KMS-11 (cell line): ENCODE data around the gene ADAMTS17.

Source experiments
- H2AFZ ChIP-seq: fragments of 200-600 bp; sonication (generic); 2 replicates; pipeline ENCODE4 v1.6.1; 2016; ENCODE audit warnings: antibody characterized with exemption, mixed run types, low read depth
- H3K27ac ChIP-seq: fragments of 200-600 bp; sonication (generic); 2 replicates; pipeline ENCODE4 v1.6.1; 2016; ENCODE audit warnings: mild to moderate bottlenecking, mixed run types
- H3K27me3 ChIP-seq: fragments of 200-600 bp; sonication (generic); 2 replicates; pipeline ENCODE4 v1.6.1; 2017; ENCODE audit warnings: mild to moderate bottlenecking, low read depth, mixed run types, moderate library complexity; ENCODE audit not compliant: insufficient read depth
- H3K36me3 ChIP-seq: fragments of 200-600 bp; sonication (generic); 2 replicates; pipeline ENCODE4 v1.6.1; 2017; ENCODE audit warnings: mild to moderate bottlenecking, mixed run types; ENCODE audit not compliant: insufficient read depth
- H3K4me1 ChIP-seq: fragments of 200-600 bp; sonication (generic); 2 replicates; pipeline ENCODE4 v1.6.1; 2016; ENCODE audit warnings: mild to moderate bottlenecking, low read depth, mixed run types; ENCODE audit not compliant: poor library complexity, severe bottlenecking
- H3K4me2 ChIP-seq: fragments of 200-600 bp; sonication (generic); 2 replicates; pipeline ENCODE4 v1.7.0; 2016; ENCODE audit warnings: mild to moderate bottlenecking, mixed run types
- H3K4me3 ChIP-seq: fragments of 200-600 bp; sonication (generic); IDR thresholded peaks from 2 replicates; pipeline ENCODE4 v1.6.1; 2017; ENCODE audit warnings: low read depth, low read length, mixed read lengths; ENCODE audit not compliant: insufficient read depth
- H3K79me2 ChIP-seq: fragments of 200-600 bp; sonication (generic); 2 replicates; pipeline ENCODE4 v1.6.1; 2016; ENCODE audit warnings: low read depth, mixed run types; ENCODE audit not compliant: insufficient read depth
- H3K9ac ChIP-seq: fragments of 200-600 bp; sonication (generic); 2 replicates; pipeline ENCODE4 v1.6.1; 2016; ENCODE audit warnings: mild to moderate bottlenecking, mixed run types
- H4K20me1 ChIP-seq: fragments of 200-600 bp; sonication (generic); 2 replicates; pipeline ENCODE4 v1.6.1; 2016; ENCODE audit warnings: mild to moderate bottlenecking, mixed run types; ENCODE audit not compliant: insufficient read depth
- TF ChIP-seq, protein P1 (sequence below): fragments of 200-600 bp; sonication (generic); conservative IDR thresholded peaks from 2 replicates; pipeline ENCODE4 v1.6.1; 2017; ENCODE audit warnings: low read depth, mild to moderate bottlenecking, antibody characterized with exemption, low read length, moderate library complexity, mixed read lengths

The ADAMTS17 gene

DNA sequence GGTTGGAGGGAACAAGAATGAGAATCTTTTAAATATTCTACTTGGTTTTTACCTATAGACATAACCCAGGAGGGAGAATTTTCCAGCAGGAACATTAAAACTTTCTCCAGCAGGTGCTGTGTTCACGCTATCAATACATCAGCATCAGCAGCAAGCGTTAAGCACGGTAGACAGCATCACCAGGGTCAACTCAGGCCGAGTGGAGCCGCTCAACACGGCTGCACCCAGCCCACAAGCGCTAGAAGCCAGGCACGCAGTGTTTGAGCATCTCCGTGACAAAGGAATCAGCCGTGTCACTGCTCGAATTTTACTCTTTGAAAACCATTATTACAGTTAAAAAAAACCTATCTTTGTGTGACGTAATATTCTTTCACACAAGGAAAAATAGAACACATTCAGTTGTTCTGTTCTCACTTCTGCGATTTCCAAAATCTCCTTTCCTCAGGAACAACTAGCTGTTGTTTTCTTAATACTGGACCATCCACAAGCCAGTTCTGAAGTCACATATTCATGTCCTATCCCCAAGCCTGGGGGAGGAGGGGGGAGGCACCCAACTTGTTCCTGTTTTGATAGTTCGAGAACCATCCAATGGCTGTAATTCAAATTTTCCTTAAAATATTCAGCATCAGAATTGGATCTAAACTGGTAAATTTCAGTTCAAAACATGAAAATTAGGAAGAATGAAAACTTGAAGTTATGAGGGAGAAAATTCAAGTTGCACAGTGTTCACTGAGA is 77.9 kb downstream of the ADAMTS17 start:
- Histone ChIP-seq H4K20me1 (no peaks in the 10 kb centered on the region), H3K79me2 (no peaks in the 10 kb centered on the region), H3K4me3 (no peak overlapping the region), H3K4me1 (no peaks in the 10 kb centered on the region), H2AFZ (no peak overlapping the region), H3K36me3 (no peaks in the 10 kb centered on the region), H3K27ac (no peak overlapping the region), H3K9ac (no peak overlapping the region), H3K4me2 (no peak overlapping the region), H3K27me3 (no peaks in the 10 kb centered on the region)
- TF ChIP-seq, protein P1, sequence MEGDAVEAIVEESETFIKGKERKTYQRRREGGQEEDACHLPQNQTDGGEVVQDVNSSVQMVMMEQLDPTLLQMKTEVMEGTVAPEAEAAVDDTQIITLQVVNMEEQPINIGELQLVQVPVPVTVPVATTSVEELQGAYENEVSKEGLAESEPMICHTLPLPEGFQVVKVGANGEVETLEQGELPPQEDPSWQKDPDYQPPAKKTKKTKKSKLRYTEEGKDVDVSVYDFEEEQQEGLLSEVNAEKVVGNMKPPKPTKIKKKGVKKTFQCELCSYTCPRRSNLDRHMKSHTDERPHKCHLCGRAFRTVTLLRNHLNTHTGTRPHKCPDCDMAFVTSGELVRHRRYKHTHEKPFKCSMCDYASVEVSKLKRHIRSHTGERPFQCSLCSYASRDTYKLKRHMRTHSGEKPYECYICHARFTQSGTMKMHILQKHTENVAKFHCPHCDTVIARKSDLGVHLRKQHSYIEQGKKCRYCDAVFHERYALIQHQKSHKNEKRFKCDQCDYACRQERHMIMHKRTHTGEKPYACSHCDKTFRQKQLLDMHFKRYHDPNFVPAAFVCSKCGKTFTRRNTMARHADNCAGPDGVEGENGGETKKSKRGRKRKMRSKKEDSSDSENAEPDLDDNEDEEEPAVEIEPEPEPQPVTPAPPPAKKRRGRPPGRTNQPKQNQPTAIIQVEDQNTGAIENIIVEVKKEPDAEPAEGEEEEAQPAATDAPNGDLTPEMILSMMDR = no peak

DNA sequence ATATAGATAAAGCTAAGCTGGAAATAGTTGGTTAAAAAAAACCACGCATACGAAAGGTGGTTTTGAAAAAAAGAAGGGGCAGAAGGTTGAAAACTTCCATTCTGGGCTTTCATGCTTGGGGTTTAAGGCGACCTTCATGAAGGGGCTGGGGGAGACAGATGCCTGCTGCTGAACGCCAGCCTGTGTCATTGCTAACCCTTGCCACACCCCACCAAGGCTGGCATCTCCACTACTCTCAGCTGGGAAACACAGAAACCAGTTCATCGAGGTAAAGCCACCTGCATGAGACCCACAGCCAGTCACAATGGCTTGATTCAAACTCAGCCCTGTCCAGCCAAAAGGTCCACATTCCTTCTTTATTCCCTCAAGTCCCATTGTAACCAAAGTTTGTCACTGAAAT is 78.7 kb downstream of the ADAMTS17 start:
- H3K9ac ChIP-seq = no peak overlapping the region
- no peaks in the 10 kb centered on the region for H3K27me3 ChIP-seq
- H4K20me1 ChIP-seq = no peaks in the 10 kb centered on the region
- no peak overlapping the region for H3K27ac ChIP-seq
- no peaks in the 10 kb centered on the region for H3K36me3 ChIP-seq
- TF ChIP-seq, protein P1 = no peak
- H3K4me1 ChIP-seq = no peaks in the 10 kb centered on the region
- H3K4me3 ChIP-seq = no peak overlapping the region
- H3K79me2 ChIP-seq = no peaks in the 10 kb centered on the region
- H2AFZ ChIP-seq = no peak overlapping the region
- no peak overlapping the region for H3K4me2 ChIP-seq

DNA sequence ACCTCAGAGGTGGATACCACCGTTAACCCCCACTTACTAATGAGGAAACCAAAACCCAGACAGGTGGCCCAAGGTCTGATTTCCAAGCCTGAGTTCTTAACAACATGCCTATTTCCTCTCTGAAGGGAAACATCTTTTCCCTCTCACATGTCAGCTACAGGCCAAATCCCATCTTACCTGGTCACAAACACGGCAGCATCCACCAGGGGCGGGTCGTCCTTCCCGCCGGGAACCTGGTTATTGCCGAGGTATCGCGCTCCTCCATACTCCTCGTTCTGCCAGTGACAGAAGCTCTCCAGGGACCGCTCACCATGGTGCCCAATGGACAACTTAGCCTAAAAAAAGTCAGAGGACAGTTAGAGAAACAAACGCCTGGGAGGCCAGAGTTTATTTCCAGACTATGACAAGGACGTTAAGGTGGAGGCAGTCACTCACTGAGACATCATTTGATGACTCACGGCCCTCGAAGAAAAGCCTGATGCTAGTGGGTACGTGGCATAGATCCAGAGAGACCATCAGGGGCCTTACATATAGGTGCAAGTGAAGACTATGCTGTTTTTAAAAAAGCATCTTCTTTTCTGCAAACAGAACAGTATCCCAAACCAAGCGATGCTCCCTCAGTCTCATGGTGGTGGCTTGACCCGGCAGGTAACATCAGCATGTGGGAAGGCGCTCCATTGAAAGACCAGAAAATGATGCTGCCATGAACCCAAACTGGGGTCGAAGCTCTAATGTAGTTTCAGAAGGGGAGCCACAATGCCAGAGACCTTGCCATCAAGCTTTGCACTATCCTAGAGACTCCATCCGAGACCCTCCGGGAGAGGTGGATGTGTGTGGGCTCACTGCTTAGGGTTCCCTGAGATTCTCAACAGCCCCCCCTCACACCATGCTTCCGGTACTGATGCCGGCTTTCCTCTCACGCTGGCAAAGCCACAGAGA is 80.2 kb downstream of the ADAMTS17 start:
- H3K4me2 ChIP-seq = no peak overlapping the region
- no peaks in the 10 kb centered on the region for H3K36me3 ChIP-seq
- no peaks in the 10 kb centered on the region for H4K20me1 ChIP-seq
- H3K9ac ChIP-seq = no peak overlapping the region
- H3K4me1 ChIP-seq = no peaks in the 10 kb centered on the region
- H2AFZ ChIP-seq = no peak overlapping the region
- no peak overlapping the region for H3K27ac ChIP-seq
- no peak overlapping the region for H3K4me3 ChIP-seq
- H3K79me2 ChIP-seq = no peaks in the 10 kb centered on the region
- no peaks in the 10 kb centered on the region for H3K27me3 ChIP-seq
- TF ChIP-seq, protein P1 = no peak

DNA sequence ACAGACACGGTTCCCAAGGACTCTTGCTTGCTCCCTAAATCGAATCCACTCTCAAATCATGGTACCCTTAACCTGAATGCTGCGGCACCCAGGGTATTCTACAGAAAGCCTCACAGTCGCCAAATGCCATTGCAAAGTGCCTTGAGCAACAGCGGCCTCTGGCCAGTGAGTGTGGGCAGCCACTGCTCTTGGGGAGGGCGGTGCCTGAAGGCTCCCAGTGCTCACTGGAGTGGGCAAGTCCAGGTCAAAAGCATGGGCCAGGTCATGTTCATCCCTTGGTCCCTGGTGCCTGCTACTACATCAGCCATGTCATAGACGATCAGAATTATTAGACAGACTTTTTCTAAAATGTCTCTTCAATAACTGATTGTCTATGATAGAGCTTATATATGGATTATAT is 82.5 kb downstream of the ADAMTS17 start:
- Histone ChIP-seq H3K4me1 (no peaks in the 10 kb centered on the region), H4K20me1 (no peaks in the 10 kb centered on the region), H3K27ac (no peak overlapping the region), H3K36me3 (no peaks in the 10 kb centered on the region), H3K4me2 (no peak overlapping the region), H3K9ac (no peak overlapping the region), H2AFZ (no peak overlapping the region), H3K27me3 (no peaks in the 10 kb centered on the region), H3K4me3 (no peak overlapping the region), H3K79me2 (no peaks in the 10 kb centered on the region)
- TF ChIP-seq, protein P1 = no peak
